Upper lobe of left lung (tissue), 4 donors: Measurements from ENCODE around the gene AGBL4.

Source experiments
- CTCF ChIP-seq, 6 experiments: fragments of 450-650 bp in 4 of 6; fragments of 200-600 bp in 2 of 6; sonication (generic) in 2 of 6; IDR thresholded peaks; one replicate each; pipeline ENCODE4 v1.5.1; 2016 to 2019; ENCODE audit warnings: antibody characterized with exemption in 6 of 6
- EP300 ChIP-seq, 4 donors: sonication (generic); formaldehyde crosslinking; IDR thresholded peaks; one replicate each; pipeline ENCODE4 v1.5.1; 2017; ENCODE audit warnings: antibody characterized with exemption in 4 of 4, control low read depth in 2 of 4
- POLR2A ChIP-seq, 4 donors: fragments of 450-650 bp; IDR thresholded peaks; one replicate each; pipeline ENCODE4 v1.5.1; 2016 to 2017; ENCODE audit warnings: antibody characterized with exemption in 4 of 4, mild to moderate bottlenecking in 2 of 4

GRCh38 chr1:48506870-48507269 lies 1516.9 kb downstream of the AGBL4 start:
- TF ChIP-seq CTCF (IDR thresholded peaks at IDR 0.05), result no peak
- TF ChIP-seq POLR2A (IDR thresholded peaks at IDR 0.05), result no peak
- no peak for TF ChIP-seq EP300 (IDR thresholded peaks at IDR 0.05)
